SKM-1 (cell line): ENCODE measurements around the gene ZNF496.

Experiments used
- DNase-seq: peaks from one replicate; lab custom pipeline; 2025; ENCODE audit not compliant: unreplicated experiment; lab: John Stamatoyannopoulos, UW

The ZNF496 gene

GRCh38 chr1:247329097-247329617 lies 2.5 kb downstream of the ZNF496 start:
- no peak for DNase-seq

- DNase-seq = no peak
Measured at GRCh38 chr1:247328311-247328710, 3.4 kb downstream of the ZNF496 start.

GRCh38 chr1:247326411-247327130 lies 5.1 kb downstream of the ZNF496 start:
- no peak for DNase-seq

- DNase-seq = no peak
Measured at GRCh38 chr1:247324923-247325322, 6.7 kb downstream of the ZNF496 start.

GRCh38 chr1:247324204-247324787 lies 7.4 kb downstream of the ZNF496 start:
- no peak for DNase-seq

- no peak for DNase-seq
Measured at GRCh38 chr1:247322849-247323586, 8.6 kb downstream of the ZNF496 start.

- DNase-seq = no peak
Measured at GRCh38 chr1:247322442-247322841, 9.2 kb downstream of the ZNF496 start.

GRCh38 chr1:247317702-247318101 lies 14.0 kb downstream of the ZNF496 start:
- no peak for DNase-seq

GRCh38 chr1:247316590-247317197 lies 15.0 kb downstream of the ZNF496 start:
- DNase-seq = no peak

GRCh38 chr1:247304031-247304430 lies 27.6 kb downstream of the ZNF496 start:
- DNase-seq = no peak

- no peak for DNase-seq
Measured at GRCh38 chr1:247303216-247303615, 28.5 kb downstream of the ZNF496 start.

GRCh38 chr1:247301176-247301540 lies 30.5 kb downstream of the ZNF496 start:
- DNase-seq = no peak

- DNase-seq = no peak
Measured at GRCh38 chr1:247300491-247301175, 31.0 kb downstream of the ZNF496 start.

GRCh38 chr1:247299723-247300381 lies 31.8 kb downstream of the ZNF496 start:
- no peak for DNase-seq

- no peak for DNase-seq
Measured at GRCh38 chr1:247298701-247299100, 33.0 kb downstream of the ZNF496 start.

- DNase-seq = no peak
Measured at GRCh38 chr1:247298124-247298481, 33.6 kb downstream of the ZNF496 start.

- DNase-seq = no peak
Measured at GRCh38 chr1:247297263-247298123, 34.2 kb downstream of the ZNF496 start.

- DNase-seq = no peak
Measured at GRCh38 chr1:247296599-247297180, 35.0 kb downstream of the ZNF496 start.

GRCh38 chr1:247295746-247296145 lies 35.9 kb downstream of the ZNF496 start:
- no peak for DNase-seq
